Sciatic nerve (tissue), 2 donors: ENCODE data around the gene ARID3C. TPM values are rescaled to one million over a fixed set of nuclear protein-coding genes. Genes with fewer than 3 reads are reported as not detected.
"Not testable (repeated sequence)": the region's sequence is repeated elsewhere in the genome, so short reads cannot be mapped to it uniquely, and the experiment has no call there.

ENCODE experiments used
- ATAC-seq: fragments of 200-7000 bp; cut with Tn5 transposase; one replicate; pipeline ENCODE4 v1.9.1; 2020; ENCODE audit warnings: mild to moderate bottlenecking, moderate library complexity
- DNase-seq: peaks from one replicate; pipeline ENCODE4 v3.0.0-alpha.2; 2020; ENCODE audit warnings: low spot score
- intact Hi-C: fragments of 100-400 bp; cut with DNase I; formaldehyde crosslinking; loops from one replicate; pipeline ENCODE4 v1.14.2; 2022
- total RNA-seq: library from RNA; stranded (reverse); fragmentation: NEBNext Ultra II Directional; extraction: Animal tissue kit (Norgen Biotek cat#: 25700); gene quantifications from one replicate; pipeline ENCODE4 v1.2.1, GENCODE V29; 2021
- donor health status: DM: no; HTN: no; CAD: no.
- donor health status: DM: no; HTN: no; CAD: no.

ARID3C gene
- total RNA-seq, 1 donor from 2014 or later = 1.2 TPM

- ATAC-seq (peak; percentile 20), DNase-seq (no peak)
- intact Hi-C loops = no loop called here
Observed at GRCh38 chr9:34653151-34654072, 24.5 kb upstream of the ARID3C start.

GRCh38 chr9:34652602-34653000, 23.7 kb upstream of the ARID3C start:
- ATAC-seq = no peak
- intact Hi-C loops = no loop called here
- DNase-seq = no peak

- intact Hi-C loops = no loop called here
- peak; percentile 91 for DNase-seq
- peak; percentile 88 for ATAC-seq
Observed at GRCh38 chr9:34651876-34652601, 23.2 kb upstream of the ARID3C start, which contains the start of gene IL11RA. Gene IL11RA, plus strand, starts transcription at chr9:34652185. Its CDS starts 3,033 bp downstream, at chr9:34655218.

GRCh38 chr9:34651321-34651720, 22.5 kb upstream of the ARID3C start:
- DNase-seq = no peak
- intact Hi-C loops = no loop called here
- ATAC-seq = no peak

- DNase-seq (no peak), ATAC-seq (no peak)
- intact Hi-C loops = no loop called here
Observed at GRCh38 chr9:34650816-34651215, 21.9 kb upstream of the ARID3C start.

- no peak for ATAC-seq
- DNase-seq = no peak
- intact Hi-C loops = no loop called here
Observed at GRCh38 chr9:34648673-34649072, 19.8 kb upstream of the ARID3C start.

GRCh38 chr9:34647651-34648050, 18.8 kb upstream of the ARID3C start:
- intact Hi-C loops = no loop called here
- ATAC-seq (no peak), DNase-seq (no peak)

GRCh38 chr9:34647084-34647403, 18.2 kb upstream of the ARID3C start:
- intact Hi-C loops = no loop called here
- DNase-seq = no peak
- no peak for ATAC-seq

- intact Hi-C loops = no loop called here
- ATAC-seq (peak; percentile 93), DNase-seq (peak; percentile 98)
Observed at GRCh38 chr9:34646211-34647083, 17.6 kb upstream of the ARID3C start, which contains the start of gene GALT. Gene GALT, plus strand, starts transcription at chr9:34646675. Its CDS starts 30 bp downstream, at chr9:34646705.

- DNase-seq = no peak
- ATAC-seq = no peak
- intact Hi-C loops = no loop called here
Observed at GRCh38 chr9:34644766-34645314, 16.0 kb upstream of the ARID3C start.

- ATAC-seq = no peak
- intact Hi-C loops = no loop called here
- DNase-seq = no peak
Observed at GRCh38 chr9:34642679-34643078, 13.8 kb upstream of the ARID3C start.

- ATAC-seq, DNase-seq, intact Hi-C loops: not testable (repeated sequence)
Observed at GRCh38 chr9:34639322-34639721, 10.5 kb upstream of the ARID3C start.

GRCh38 chr9:34638138-34638445, 9.2 kb upstream of the ARID3C start:
- DNase-seq (no peak), ATAC-seq (no peak)
- intact Hi-C loops = no loop called here

GRCh38 chr9:34637356-34638137, 8.7 kb upstream of the ARID3C start, which contains the start of gene SIGMAR1:
Gene SIGMAR1, minus strand, starts transcription at chr9:34637787. Its CDS starts 90 bp downstream, at chr9:34637697.
- DNase-seq (peak; percentile 97), ATAC-seq (peak; percentile 98)
- intact Hi-C loops = no loop called here

- intact Hi-C loops = no loop called here
- ATAC-seq (no peak), DNase-seq (peak; percentile 76)
Observed at GRCh38 chr9:34636791-34637355, 8.0 kb upstream of the ARID3C start.

GRCh38 chr9:34635556-34635955, 6.7 kb upstream of the ARID3C start:
- intact Hi-C loops = no loop called here
- no peak for DNase-seq
- no peak for ATAC-seq

- intact Hi-C loops = no loop called here
- ATAC-seq (no peak), DNase-seq (no peak)
Observed at GRCh38 chr9:34634551-34635248, 5.8 kb upstream of the ARID3C start.
